ENCODE data around the gene BIN1.

Gene BIN1

GRCh38 chr2:127117603-127118002, 10.6 kb upstream of the BIN1 start:
- DNase-seq (ENCODE audit: low read depth, low spot score): no peak
- Histone ChIP-seq H3K27ac (no peak overlapping the region), H3K9me3 (ENCODE audit: low read depth, low read length) (no peaks in the 10 kb centered on the region), H3K4me3 (no peak overlapping the region), H3K36me3 (ENCODE audit: insufficient read depth, low read length) (no peaks in the 10 kb centered on the region), H3K9ac (ENCODE audit: insufficient read length) (no peak overlapping the region)
- TF ChIP-seq EZH2 (IDR thresholded peaks at IDR 0.05): no peak
- no peak for TF ChIP-seq POLR2AphosphoS5 (IDR thresholded peaks at IDR 0.05; ENCODE audit: borderline replicate concordance, low read depth, low read length)
- no peak for TF ChIP-seq FOXP2 (optimal IDR thresholded peaks at IDR 0.05; ENCODE audit: control extremely low read depth, extremely low read length, insufficient read depth)

- H3K9ac ChIP-seq (ENCODE audit: insufficient read length): no peak overlapping the region
- no peak overlapping the region for H3K27ac ChIP-seq
- no peak overlapping the region for H3K4me3 ChIP-seq
- no peak for TF ChIP-seq FOXP2 (optimal IDR thresholded peaks at IDR 0.05; ENCODE audit: control extremely low read depth, extremely low read length, insufficient read depth)
- DNase-seq (ENCODE audit: low read depth, low spot score): no peak
- H3K36me3 ChIP-seq (ENCODE audit: insufficient read depth, low read length): no peaks in the 10 kb centered on the region
- no peaks in the 10 kb centered on the region for H3K9me3 ChIP-seq (ENCODE audit: low read depth, low read length)
Observed at GRCh38 chr2:127115471-127116199, 8.7 kb upstream of the BIN1 start.

- Histone ChIP-seq H3K36me3 (ENCODE audit: insufficient read depth, low read length) (no peaks in the 10 kb centered on the region), H3K9me3 (ENCODE audit: low read depth, low read length) (no peaks in the 10 kb centered on the region), H3K9ac (ENCODE audit: insufficient read length) (no peak overlapping the region), H3K4me3 (no peak overlapping the region), H3K27ac (no peak overlapping the region)
- no peak for DNase-seq (ENCODE audit: low read depth, low spot score)
- TF ChIP-seq FOXP2 (optimal IDR thresholded peaks at IDR 0.05; ENCODE audit: control extremely low read depth, extremely low read length, insufficient read depth) (no peak), EZH2 (IDR thresholded peaks at IDR 0.05) (no peak), POLR2AphosphoS5 (IDR thresholded peaks at IDR 0.05; ENCODE audit: borderline replicate concordance, low read depth, low read length) (no peak)
Observed at GRCh38 chr2:127110985-127111384, 4.0 kb upstream of the BIN1 start.

- H3K4me3 ChIP-seq: no peak overlapping the region
- TF ChIP-seq EZH2 (IDR thresholded peaks at IDR 0.05) (no peak), FOXP2 (optimal IDR thresholded peaks at IDR 0.05; ENCODE audit: control extremely low read depth, extremely low read length, insufficient read depth) (no peak)
- no peak for DNase-seq (ENCODE audit: low read depth, low spot score)
- H3K9ac ChIP-seq (ENCODE audit: insufficient read length): no peak overlapping the region
- no peaks in the 10 kb centered on the region for H3K36me3 ChIP-seq (ENCODE audit: insufficient read depth, low read length)
- H3K9me3 ChIP-seq (ENCODE audit: low read depth, low read length): no peaks in the 10 kb centered on the region
- H3K27ac ChIP-seq: no peak overlapping the region
Observed at GRCh38 chr2:127108090-127108523, 1.2 kb upstream of the BIN1 start.

- Histone ChIP-seq H3K9me3 (ENCODE audit: low read depth, low read length) (no peaks in the 10 kb centered on the region), H3K9ac (ENCODE audit: insufficient read length) (no peak overlapping the region), H3K36me3 (ENCODE audit: insufficient read depth, low read length) (no peaks in the 10 kb centered on the region), H3K4me3 (peak overlapping the region; percentile 86), H3K27ac (no peak overlapping the region)
- DNase-seq (ENCODE audit: low read depth, low spot score): no peak
- TF ChIP-seq FOXP2 (optimal IDR thresholded peaks at IDR 0.05; ENCODE audit: control extremely low read depth, extremely low read length, insufficient read depth) (no peak), EZH2 (IDR thresholded peaks at IDR 0.05) (no peak), POLR2AphosphoS5 (IDR thresholded peaks at IDR 0.05; ENCODE audit: borderline replicate concordance, low read depth, low read length) (no peak)
Observed at GRCh38 chr2:127107622-127107999, 657 bp upstream of the BIN1 start.

GRCh38 chr2:127106457-127106990, 430 bp downstream of the BIN1 start:
- TF ChIP-seq FOXP2 (optimal IDR thresholded peaks at IDR 0.05; ENCODE audit: control extremely low read depth, extremely low read length, insufficient read depth) (no peak), EZH2 (IDR thresholded peaks at IDR 0.05) (no peak), POLR2AphosphoS5 (IDR thresholded peaks at IDR 0.05; ENCODE audit: borderline replicate concordance, low read depth, low read length) (no peak)
- H3K9me3 ChIP-seq (ENCODE audit: low read depth, low read length): no peaks in the 10 kb centered on the region
- H3K9ac ChIP-seq (ENCODE audit: insufficient read length): peak overlapping the region; percentile 67
- H3K27ac ChIP-seq: no peak overlapping the region
- no peak for DNase-seq (ENCODE audit: low read depth, low spot score)
- H3K36me3 ChIP-seq (ENCODE audit: insufficient read depth, low read length): no peaks in the 10 kb centered on the region
- H3K4me3 ChIP-seq: peak overlapping the region; percentile 86

- H3K9ac ChIP-seq (ENCODE audit: insufficient read length): peak overlapping the region; percentile 67
Observed at GRCh38 chr2:127105656-127106456, 1.1 kb downstream of the BIN1 start.

GRCh38 chr2:127104881-127105655, 1.9 kb downstream of the BIN1 start:
- H3K4me3 ChIP-seq: peak overlapping the region; percentile 86

More at GRCh38 chr2:127105656-127106456, 1.1 kb downstream of the BIN1 start:
- TF ChIP-seq EZH2 (IDR thresholded peaks at IDR 0.05) (no peak), POLR2AphosphoS5 (IDR thresholded peaks at IDR 0.05; ENCODE audit: borderline replicate concordance, low read depth, low read length) (no peak; the same call in 1 of the 2 replicates), FOXP2 (optimal IDR thresholded peaks at IDR 0.05; ENCODE audit: control extremely low read depth, extremely low read length, insufficient read depth) (no peak)
- Histone ChIP-seq H3K9me3 (ENCODE audit: low read depth, low read length) (no peaks in the 10 kb centered on the region), H3K36me3 (ENCODE audit: insufficient read depth, low read length) (no peaks in the 10 kb centered on the region), H3K4me3 (peak overlapping the region; percentile 86), H3K27ac (no peak overlapping the region)
- no peak for DNase-seq (ENCODE audit: low read depth, low spot score)

More at GRCh38 chr2:127104881-127105655, 1.9 kb downstream of the BIN1 start:
- H3K9me3 ChIP-seq (ENCODE audit: low read depth, low read length): no peaks in the 10 kb centered on the region
- no peak overlapping the region for H3K27ac ChIP-seq
- DNase-seq (ENCODE audit: low read depth, low spot score): no peak
- no peaks in the 10 kb centered on the region for H3K36me3 ChIP-seq (ENCODE audit: insufficient read depth, low read length)
- no peak for TF ChIP-seq FOXP2 (optimal IDR thresholded peaks at IDR 0.05; ENCODE audit: control extremely low read depth, extremely low read length, insufficient read depth)
- TF ChIP-seq POLR2AphosphoS5 (IDR thresholded peaks at IDR 0.05; ENCODE audit: borderline replicate concordance, low read depth, low read length): no peak
- TF ChIP-seq EZH2 (IDR thresholded peaks at IDR 0.05): no peak
- no peak overlapping the region for H3K9ac ChIP-seq (ENCODE audit: insufficient read length)
